Islet precursor cell (in vitro differentiated cells): ENCODE results near the gene LRRC8E.

Source experiments
- DNase-seq: peaks from one replicate; pipeline ENCODE4 v3.0.0-alpha.2; 2018

The LRRC8E gene

DNA sequence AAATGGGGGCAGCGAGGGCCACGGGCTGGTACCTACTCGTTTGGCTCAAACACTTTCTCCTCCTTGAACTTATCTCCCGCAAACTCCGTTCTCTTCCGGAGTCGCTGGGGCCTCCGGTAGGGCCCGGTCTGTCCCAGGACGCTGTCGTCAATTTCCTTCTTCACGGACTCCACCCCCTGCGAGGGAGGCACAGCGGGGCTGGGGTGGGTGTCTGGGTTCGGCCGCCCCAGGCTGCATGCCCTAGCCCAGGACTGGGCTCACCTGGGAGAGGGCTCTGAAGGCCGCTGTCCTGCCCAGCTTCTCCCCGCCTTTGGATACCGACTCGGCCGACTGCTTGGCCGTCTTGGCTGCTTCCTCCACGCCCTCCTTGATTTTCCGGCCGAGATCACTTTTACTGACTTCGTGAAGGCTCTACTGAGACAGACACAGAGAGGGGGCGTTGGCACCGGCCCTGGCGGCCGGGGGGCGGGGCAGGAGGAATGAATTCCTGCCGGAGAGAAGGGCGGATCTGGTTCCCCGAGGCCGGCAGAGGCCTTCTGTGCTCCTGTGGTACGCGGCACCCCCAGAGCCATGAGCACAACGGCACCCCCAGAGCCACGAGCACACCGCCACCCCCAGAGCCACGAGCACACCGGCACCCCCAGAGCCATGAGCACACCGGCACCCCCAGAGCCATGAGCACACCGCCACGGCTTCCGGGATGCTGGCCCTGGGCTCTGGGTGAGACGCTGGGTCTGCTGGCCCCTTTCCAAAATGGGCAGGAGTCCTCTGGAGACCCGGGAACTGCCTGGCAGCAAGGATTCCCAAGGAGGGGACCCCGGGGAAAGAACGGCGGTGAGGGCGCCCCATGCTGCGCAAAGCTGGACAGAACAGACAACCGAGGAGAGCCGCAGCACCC, 45.8 kb downstream of the LRRC8E start:
- DNase-seq, result peak; percentile 44

DNA sequence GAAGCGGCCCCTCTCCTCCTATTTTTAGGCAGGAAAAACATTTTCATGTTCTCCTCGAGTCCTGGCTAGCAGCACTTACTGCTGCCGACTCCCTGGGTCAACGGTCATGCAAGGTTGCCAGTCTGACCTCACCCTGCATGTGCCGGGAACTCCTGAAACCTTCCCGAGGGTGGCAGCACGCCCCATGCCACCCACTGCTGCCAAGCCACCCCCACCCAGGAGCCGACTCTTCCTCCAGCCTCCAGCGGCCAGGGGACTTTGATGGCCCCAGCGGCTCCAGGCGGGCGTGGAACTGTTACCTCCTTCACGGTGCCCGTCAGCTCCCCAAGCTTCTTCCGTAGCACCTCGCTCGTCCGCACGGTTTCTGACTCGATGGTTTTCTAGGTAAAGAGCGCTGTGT, 46.5 kb downstream of the LRRC8E start:
- DNase-seq, result no peak

DNA sequence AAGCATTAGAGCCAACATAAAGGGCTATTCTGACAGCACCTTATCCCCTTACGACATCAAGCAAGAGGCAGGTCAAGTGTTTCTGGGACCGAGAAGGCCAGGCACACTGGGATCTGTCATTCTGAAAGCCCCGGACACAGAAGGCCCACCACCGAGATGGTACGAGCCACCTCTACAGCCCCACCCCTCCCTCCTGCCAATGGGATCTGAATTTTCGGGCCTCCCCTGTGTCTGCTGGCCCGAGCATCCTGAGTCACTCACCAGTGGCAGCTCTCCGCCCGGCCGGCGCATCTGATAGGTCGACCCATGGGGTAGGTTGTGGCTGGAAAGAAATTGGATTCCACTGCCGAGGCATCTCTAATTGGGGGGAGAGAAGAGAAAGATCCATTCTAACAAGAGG, 52.5 kb downstream of the LRRC8E start:
- DNase-seq, result no peak

DNA sequence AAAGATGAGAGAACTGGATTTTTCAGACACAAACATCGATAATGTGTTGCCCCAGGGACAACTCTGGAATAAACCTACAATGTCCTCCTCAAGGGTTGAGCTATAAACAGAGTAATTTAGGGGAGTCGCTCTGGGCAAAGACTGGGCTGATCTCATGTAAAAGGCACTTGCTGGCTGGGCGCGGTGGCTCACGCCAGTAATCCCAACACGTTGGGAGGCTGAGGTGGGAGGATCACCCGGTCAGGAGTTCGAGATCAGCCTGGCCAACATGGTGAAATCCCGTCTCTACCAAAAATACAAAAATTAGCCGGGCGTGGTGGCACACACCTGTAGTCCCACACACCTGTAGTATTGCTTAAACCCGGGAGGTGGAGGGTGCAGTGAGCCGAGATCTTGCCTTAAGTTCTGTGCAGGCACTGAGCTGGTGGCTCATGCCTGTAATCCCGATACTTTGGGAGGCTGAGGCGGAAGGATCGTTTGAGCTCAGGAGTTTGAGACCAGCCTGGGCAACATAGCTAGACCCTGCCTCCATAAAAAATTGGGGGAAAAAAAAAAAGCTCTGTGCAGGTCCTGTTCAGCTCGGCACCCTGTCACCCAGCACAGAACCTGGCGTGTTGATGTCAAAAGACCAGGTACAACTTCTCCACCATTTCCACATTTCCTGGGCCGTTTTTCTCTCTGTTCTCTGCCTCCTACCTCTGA, 53.7 kb downstream of the LRRC8E start:
- DNase-seq, result no peak

GRCh38 chr19:7942981-7943443, 54.7 kb downstream of the LRRC8E start:
- no peak for DNase-seq

DNA sequence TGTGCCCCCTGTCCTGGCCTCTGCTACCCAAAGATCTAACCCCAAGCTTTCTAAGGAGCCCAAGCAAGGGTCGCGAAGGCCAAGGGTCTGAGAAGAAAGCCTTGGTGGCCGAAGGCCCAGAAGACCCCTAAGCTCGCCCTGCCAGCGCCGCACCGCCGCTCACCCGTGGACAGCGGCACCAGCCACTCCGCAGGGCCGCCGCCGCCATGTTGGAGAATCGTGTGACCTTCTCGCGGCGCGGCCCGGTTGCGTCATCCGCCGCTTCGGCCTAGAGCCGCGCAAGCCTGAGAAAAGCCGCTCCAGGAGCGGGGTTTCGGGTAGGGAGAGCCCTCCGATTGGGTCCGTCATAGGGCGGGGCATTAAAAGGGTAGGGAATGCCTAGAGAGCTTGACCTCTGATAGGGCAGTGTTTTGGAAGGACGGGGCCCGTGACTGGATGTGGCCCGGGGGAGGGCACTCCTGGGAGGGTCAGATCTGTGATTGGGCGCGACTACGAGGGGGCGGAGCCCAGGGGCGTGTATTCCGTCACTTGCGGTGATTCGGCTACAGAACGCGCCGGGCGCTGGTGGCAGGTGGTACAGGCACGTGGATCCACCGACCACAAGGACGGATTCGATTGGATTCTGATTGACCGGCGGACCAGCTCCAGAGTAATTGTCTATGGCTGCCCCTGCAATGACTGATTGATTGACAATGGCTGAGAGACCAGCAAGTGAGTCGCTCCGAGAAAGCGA, 55.3 kb downstream of the LRRC8E start, which contains the start of gene TIMM44:
TSS of gene TIMM44 (minus strand) at position 223 of the 733 bp plus-strand sequence. CDS start at position 208, 15 bp downstream.
- peak; percentile 100 for DNase-seq

DNA sequence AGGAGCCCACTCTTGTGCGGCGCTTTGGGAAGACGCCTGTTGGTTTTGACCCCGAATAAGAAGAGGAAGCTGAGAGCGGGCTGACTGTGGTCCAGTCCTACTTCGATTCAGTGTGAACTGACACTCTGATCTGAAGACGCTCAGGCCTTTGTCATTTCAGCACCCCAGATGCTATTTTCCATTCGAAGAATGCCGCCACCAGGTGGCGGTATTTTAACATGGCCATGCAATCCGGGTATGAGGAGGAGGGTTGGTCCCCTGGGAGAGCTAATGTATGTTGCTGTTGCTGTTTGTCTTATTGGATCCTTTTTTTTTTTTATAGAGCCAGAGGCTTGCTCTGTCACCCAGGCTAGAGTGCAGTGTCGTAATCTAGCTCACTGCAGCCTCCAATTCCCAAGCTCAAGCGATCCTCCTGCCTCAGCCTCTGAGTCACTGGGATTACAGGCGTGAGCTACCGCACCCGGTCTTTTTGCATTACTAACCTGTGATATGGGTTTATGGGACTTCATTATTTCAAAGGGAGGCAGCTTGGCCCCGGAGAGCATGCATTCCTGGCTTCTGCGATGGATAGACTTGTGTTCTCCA, 56.0 kb downstream of the LRRC8E start:
- peak; percentile 90 for DNase-seq

- DNase-seq, result no peak
These were observed 59.6 kb downstream of the LRRC8E start for GRCh38 chr19:7947939-7948338.
